GM12878 (cell line): ENCODE measurements around the gene RABEP1. TPM values are rescaled to one million over a fixed set of nuclear protein-coding genes. Genes with fewer than 3 reads are reported as not detected.
A peak's percentile ranks its signal among the peaks of the same experiment; 100 is the strongest.

Experiments
- EED ChIP-seq: sonication (generic); IDR thresholded peaks from 2 replicates; pipeline ENCODE4 v1.6.1; 2016; ENCODE audit warnings: antibody characterized with exemption, low read depth
- ESRRA ChIP-seq: IDR thresholded peaks from 2 replicates; pipeline ENCODE4 v1.6.1; 2012; ENCODE audit warnings: mild to moderate bottlenecking, low read length, improper control_type of control experiment
- FOXK2 ChIP-seq: fragments of 450-650 bp; IDR thresholded peaks from 2 replicates; pipeline ENCODE4 v1.6.1; 2017; ENCODE audit warnings: mild to moderate bottlenecking, moderate library complexity
- HDAC6 ChIP-seq: fragments of 200-600 bp; sonication (generic); IDR thresholded peaks from one replicate; pipeline ENCODE4 v1.8.0; 2017; ENCODE audit warnings: antibody characterized with exemption; ENCODE audit not compliant: unreplicated experiment
- MTA2 ChIP-seq: fragments of 450-650 bp; IDR thresholded peaks from 2 replicates; pipeline ENCODE4 v1.6.1; 2016; ENCODE audit warnings: low read depth, mild to moderate bottlenecking, moderate library complexity
- MXI1 ChIP-seq: fragments of 150-350 bp; IDR thresholded peaks from 2 replicates; pipeline ENCODE4 v1.6.1; 2011; ENCODE audit warnings: low read depth, mild to moderate bottlenecking, inconsistent platforms, low read length, improper control_type of control experiment
- MYB ChIP-seq: fragments of 150-350 bp; IDR thresholded peaks from 2 replicates; pipeline ENCODE4 v1.6.1; 2014; ENCODE audit warnings: mild to moderate bottlenecking, low read depth, low read length, borderline replicate concordance
- MYC ChIP-seq: IDR thresholded peaks from 2 replicates; pipeline ENCODE4 v1.6.1; 2011; ENCODE audit warnings: mild to moderate bottlenecking, low read length, moderate library complexity, inconsistent platforms; ENCODE audit not compliant: insufficient read depth, insufficient replicate concordance, insufficient read length, severe bottlenecking
- NBN ChIP-seq: fragments of 450-650 bp; IDR thresholded peaks from 2 replicates; pipeline ENCODE4 v1.6.1; 2016
- PAX5 ChIP-seq: IDR thresholded peaks from 2 replicates; pipeline ENCODE4 v1.6.1; 2011; ENCODE audit warnings: low read depth, low read length, borderline replicate concordance
- PML ChIP-seq: IDR thresholded peaks from 2 replicates; pipeline ENCODE4 v1.6.1; 2012; ENCODE audit warnings: low read length, inconsistent platforms
- POLR2A ChIP-seq: IDR thresholded peaks from 2 replicates; pipeline ENCODE4 v1.6.1; 2011; ENCODE audit warnings: low read depth, mild to moderate bottlenecking, low read length
- RELA ChIP-seq: fragments of 450-650 bp; IDR thresholded peaks from 2 replicates; pipeline ENCODE4 v1.8.0; 2014; ENCODE audit warnings: borderline replicate concordance; ENCODE audit not compliant: partially characterized antibody
- SIN3A ChIP-seq: IDR thresholded peaks from 2 replicates; pipeline ENCODE4 v1.6.1; 2012; ENCODE audit warnings: low read depth, low read length, improper control_type of control experiment
- SREBF2 ChIP-seq: IDR thresholded peaks from 2 replicates; pipeline ENCODE4 v1.6.1; 2012; ENCODE audit warnings: mild to moderate bottlenecking, low read length
- ZZZ3 ChIP-seq: IDR thresholded peaks from 2 replicates; pipeline ENCODE4 v1.6.1; 2011; ENCODE audit warnings: low read depth; ENCODE audit not compliant: control insufficient read depth, insufficient read length
- polyA plus RNA-seq, 11 experiments: library from polyadenylated mRNA; depleted of rRNA in 4 of 11; unstranded in 6 of 11; stranded (reverse) in 5 of 11; fragments of >200 nt; fragmentation: Nextera tagmentation in 4 of 11; fragmentation: Illumina TruSeq in 1 of 11; extraction: Ambion mirVana in 4 of 11; extraction: Trizol in 1 of 11; gene quantifications; 1 replicate in 1 of 11; 2 replicates in 10 of 11; pipeline versions ENCODE4 v1.2.1 to v1.2.3, GENCODE V29; 2011 to 2016; ENCODE audit warnings: inconsistent platforms in 2 of 11, missing spikeins in 2 of 11, low read depth in 1 of 11
- total RNA-seq, 4 experiments: library from RNA; depleted of rRNA in 3 of 4; stranded (reverse); fragments of >200 nt in 3 of 4; fragmentation: Illumina TruSeq in 1 of 4; extraction: Trizol in 1 of 4; gene quantifications; 2 replicates each; pipeline versions ENCODE4 v1.2.1 to v1.2.3, GENCODE V29; 2013 to 2021
- TF ChIP-seq, protein P1 (sequence below): fragments of 450-650 bp; formaldehyde crosslinking; IDR thresholded peaks from 2 replicates; pipeline ENCODE4 v1.5.0; 2022; ENCODE audit warnings: mild to moderate bottlenecking, missing genetic modification characterization
- TF ChIP-seq, protein P2 (sequence below): IDR thresholded peaks from 2 replicates; pipeline ENCODE4 v1.6.1; 2012; ENCODE audit warnings: low read depth, low read length, improper control_type of control experiment
- TF ChIP-seq, protein P3 (sequence below): IDR thresholded peaks from 2 replicates; pipeline ENCODE4 v1.6.1; 2012; ENCODE audit warnings: low read depth, low read length, improper control_type of control experiment
- TF ChIP-seq, protein P4 (sequence below): fragments of 450-650 bp; IDR thresholded peaks from 2 replicates; pipeline ENCODE4 v1.6.1; 2017; ENCODE audit warnings: low read depth, mild to moderate bottlenecking, moderate library complexity

RABEP1 gene
- total and polyA plus RNA-seq, 10 of the 15 experiments (the other 5 are each of a cell fraction or from before 2014, with no cell fraction given): 13.4 to 71.4 (median 59.8) TPM

DNA sequence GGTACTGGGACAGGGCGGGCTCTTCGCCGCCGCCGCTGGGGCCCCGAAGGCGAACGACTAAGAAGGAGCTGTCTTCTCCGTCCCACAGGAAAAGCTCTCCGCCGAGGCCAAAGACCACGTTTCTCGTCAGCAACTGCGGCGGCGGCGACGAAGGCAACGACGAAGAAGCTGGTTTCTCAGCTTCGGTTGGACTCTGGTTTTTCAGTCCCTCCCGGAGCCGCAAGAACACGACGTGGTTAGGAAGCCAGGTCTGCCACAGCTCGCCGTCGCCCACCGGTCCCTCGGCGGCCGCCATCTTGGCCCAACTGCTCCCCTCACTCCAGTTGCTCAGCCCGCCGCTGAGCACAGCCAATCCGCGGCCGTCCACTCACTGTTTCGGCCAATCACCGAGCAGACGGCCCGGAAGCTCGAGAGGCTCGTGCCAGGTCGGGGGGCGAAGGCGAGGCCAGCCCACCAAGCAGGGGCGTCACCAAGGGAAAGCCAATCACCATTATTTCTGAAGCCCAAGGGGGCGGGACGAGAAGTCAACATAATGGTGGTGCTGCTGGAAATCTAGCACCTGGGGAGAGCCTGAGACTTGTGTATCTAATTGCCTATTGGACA is 137.4 kb downstream of the RABEP1 start, which contains the start of gene NUP88 (continued):
- TF ChIP-seq, protein P1, sequence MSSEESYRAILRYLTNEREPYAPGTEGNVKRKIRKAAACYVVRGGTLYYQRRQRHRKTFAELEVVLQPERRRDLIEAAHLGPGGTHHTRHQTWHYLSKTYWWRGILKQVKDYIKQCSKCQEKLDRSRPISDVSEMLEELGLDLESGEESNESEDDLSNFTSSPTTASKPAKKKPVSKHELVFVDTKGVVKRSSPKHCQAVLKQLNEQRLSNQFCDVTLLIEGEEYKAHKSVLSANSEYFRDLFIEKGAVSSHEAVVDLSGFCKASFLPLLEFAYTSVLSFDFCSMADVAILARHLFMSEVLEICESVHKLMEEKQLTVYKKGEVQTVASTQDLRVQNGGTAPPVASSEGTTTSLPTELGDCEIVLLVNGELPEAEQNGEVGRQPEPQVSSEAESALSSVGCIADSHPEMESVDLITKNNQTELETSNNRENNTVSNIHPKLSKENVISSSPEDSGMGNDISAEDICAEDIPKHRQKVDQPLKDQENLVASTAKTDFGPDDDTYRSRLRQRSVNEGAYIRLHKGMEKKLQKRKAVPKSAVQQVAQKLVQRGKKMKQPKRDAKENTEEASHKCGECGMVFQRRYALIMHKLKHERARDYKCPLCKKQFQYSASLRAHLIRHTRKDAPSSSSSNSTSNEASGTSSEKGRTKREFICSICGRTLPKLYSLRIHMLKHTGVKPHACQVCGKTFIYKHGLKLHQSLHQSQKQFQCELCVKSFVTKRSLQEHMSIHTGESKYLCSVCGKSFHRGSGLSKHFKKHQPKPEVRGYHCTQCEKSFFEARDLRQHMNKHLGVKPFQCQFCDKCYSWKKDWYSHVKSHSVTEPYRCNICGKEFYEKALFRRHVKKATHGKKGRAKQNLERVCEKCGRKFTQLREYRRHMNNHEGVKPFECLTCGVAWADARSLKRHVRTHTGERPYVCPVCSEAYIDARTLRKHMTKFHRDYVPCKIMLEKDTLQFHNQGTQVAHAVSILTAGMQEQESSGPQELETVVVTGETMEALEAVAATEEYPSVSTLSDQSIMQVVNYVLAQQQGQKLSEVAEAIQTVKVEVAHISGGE: no peak
- TF ChIP-seq SREBF2 (no peak), MTA2 (0 out of 2 replicates have a peak, but pooled peaks have one; percentile 0), NBN (0 out of 2 replicates have a peak, but pooled peaks have one; percentile 41), MYC (no peak), SIN3A (no peak), EED (0 out of 2 replicates have a peak, but pooled peaks have one; percentile 11), PAX5 (peak; percentile 9; the same call in 1 of the 2 replicates), RELA (peak; percentile 10), MYB (no peak), MXI1 (no peak), HDAC6 (no peak), ESRRA (no peak), PML (0 out of 2 replicates have a peak, but pooled peaks have one; percentile 61), ZZZ3 (no peak), POLR2A (peak; percentile 95), FOXK2 (no peak)
- TF ChIP-seq, protein P2, sequence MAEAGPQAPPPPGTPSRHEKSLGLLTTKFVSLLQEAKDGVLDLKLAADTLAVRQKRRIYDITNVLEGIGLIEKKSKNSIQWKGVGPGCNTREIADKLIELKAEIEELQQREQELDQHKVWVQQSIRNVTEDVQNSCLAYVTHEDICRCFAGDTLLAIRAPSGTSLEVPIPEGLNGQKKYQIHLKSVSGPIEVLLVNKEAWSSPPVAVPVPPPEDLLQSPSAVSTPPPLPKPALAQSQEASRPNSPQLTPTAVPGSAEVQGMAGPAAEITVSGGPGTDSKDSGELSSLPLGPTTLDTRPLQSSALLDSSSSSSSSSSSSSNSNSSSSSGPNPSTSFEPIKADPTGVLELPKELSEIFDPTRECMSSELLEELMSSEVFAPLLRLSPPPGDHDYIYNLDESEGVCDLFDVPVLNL: peak; percentile 82
- TF ChIP-seq, protein P3, sequence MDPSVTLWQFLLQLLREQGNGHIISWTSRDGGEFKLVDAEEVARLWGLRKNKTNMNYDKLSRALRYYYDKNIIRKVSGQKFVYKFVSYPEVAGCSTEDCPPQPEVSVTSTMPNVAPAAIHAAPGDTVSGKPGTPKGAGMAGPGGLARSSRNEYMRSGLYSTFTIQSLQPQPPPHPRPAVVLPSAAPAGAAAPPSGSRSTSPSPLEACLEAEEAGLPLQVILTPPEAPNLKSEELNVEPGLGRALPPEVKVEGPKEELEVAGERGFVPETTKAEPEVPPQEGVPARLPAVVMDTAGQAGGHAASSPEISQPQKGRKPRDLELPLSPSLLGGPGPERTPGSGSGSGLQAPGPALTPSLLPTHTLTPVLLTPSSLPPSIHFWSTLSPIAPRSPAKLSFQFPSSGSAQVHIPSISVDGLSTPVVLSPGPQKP: 0 out of 2 replicates have a peak, but pooled peaks have one; percentile 16
- TF ChIP-seq, protein P4, sequence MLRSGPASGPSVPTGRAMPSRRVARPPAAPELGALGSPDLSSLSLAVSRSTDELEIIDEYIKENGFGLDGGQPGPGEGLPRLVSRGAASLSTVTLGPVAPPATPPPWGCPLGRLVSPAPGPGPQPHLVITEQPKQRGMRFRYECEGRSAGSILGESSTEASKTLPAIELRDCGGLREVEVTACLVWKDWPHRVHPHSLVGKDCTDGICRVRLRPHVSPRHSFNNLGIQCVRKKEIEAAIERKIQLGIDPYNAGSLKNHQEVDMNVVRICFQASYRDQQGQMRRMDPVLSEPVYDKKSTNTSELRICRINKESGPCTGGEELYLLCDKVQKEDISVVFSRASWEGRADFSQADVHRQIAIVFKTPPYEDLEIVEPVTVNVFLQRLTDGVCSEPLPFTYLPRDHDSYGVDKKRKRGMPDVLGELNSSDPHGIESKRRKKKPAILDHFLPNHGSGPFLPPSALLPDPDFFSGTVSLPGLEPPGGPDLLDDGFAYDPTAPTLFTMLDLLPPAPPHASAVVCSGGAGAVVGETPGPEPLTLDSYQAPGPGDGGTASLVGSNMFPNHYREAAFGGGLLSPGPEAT: peak; percentile 26
